HFF-Myc (cell line): ENCODE data around the gene CENPP.
A peak's percentile ranks its signal among the peaks of the same experiment; 100 is the strongest.

Experiments used
- DNase-seq: peaks from one replicate; pipeline ENCODE4 v3.0.0-alpha.2; 2011; ENCODE audit warnings: low read depth; ENCODE audit errors: extremely low read depth
- H3K4me3 ChIP-seq: replicated peaks from 2 replicates; pipeline ENCODE4 v1.5.1; 2011; ENCODE audit warnings: low read depth, mild to moderate bottlenecking, control low read depth, low read length
- TF ChIP-seq, protein P1 (sequence below): IDR thresholded peaks from 2 replicates; pipeline ENCODE4 v1.5.1; 2012; ENCODE audit warnings: mild to moderate bottlenecking, low read depth, low read length, control low read depth; ENCODE audit errors: missing control alignments

The CENPP gene

DNA sequence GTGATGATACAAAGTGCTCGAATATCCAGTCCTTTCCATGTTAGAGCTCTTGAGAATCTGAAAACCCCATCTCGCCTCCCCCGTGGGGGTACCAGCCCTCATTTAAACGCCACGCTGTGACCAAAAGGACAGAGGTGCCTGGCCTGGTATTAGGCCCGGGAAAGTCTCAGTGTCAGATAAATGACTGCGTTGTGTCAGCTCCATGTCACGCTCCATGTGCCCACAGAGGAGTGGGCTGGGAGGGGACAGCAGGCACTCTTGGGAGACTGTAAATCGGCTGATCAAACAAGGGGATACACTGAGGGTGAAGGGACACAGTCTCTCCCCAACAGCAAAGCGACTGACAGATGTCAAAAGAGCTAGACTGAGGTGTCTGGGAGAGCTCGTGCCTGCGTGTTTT lies 275.7 kb downstream of the CENPP start:
- DNase-seq, result no peak
- TF ChIP-seq, protein P1, sequence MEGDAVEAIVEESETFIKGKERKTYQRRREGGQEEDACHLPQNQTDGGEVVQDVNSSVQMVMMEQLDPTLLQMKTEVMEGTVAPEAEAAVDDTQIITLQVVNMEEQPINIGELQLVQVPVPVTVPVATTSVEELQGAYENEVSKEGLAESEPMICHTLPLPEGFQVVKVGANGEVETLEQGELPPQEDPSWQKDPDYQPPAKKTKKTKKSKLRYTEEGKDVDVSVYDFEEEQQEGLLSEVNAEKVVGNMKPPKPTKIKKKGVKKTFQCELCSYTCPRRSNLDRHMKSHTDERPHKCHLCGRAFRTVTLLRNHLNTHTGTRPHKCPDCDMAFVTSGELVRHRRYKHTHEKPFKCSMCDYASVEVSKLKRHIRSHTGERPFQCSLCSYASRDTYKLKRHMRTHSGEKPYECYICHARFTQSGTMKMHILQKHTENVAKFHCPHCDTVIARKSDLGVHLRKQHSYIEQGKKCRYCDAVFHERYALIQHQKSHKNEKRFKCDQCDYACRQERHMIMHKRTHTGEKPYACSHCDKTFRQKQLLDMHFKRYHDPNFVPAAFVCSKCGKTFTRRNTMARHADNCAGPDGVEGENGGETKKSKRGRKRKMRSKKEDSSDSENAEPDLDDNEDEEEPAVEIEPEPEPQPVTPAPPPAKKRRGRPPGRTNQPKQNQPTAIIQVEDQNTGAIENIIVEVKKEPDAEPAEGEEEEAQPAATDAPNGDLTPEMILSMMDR, result no peak
- H3K4me3 ChIP-seq, result no peak overlapping the region

DNA sequence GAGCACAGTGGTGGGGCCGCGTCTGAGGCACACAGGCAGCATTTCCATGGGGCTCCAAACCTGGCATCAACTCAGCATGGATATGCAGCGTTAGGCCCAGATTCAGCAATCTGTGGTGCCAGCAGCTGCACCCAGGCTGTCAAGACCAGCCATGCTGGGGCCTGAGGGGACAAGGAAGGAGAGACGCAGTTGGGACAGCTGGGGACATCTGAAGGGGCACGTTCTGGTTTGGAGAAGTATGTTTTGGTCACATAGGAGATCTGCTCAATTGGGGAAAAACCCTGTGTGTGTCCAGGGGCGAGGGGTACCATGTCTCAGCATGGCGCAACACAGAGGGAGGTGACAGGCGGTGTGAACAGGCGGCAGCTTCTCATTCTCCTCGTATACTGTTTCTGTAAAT lies 276.7 kb downstream of the CENPP start:
- TF ChIP-seq, protein P1, result no peak
- DNase-seq, result no peak
- H3K4me3 ChIP-seq, result no peak overlapping the region

DNA sequence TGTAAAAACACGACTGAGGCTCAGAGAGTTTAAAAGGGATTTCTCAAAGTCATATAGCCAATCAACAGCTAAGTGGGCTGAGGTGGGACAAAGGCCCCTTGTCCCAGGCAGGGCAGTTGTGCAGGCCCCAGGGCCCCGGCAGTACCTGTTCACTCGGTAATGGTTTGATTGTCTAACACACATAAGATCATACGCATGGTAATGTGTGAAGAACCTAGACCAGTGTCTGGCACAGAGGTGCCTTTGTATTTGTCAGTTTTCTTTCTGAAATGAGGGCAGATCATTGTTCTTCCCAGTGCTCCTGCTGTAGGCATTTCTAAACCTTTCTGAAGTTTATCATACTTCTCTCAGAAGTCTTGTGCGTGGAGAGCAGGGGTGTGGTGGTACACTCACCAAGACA lies 277.3 kb downstream of the CENPP start:
- DNase-seq, result no peak
- no peak overlapping the region for H3K4me3 ChIP-seq
- TF ChIP-seq, protein P1, result no peak

DNA sequence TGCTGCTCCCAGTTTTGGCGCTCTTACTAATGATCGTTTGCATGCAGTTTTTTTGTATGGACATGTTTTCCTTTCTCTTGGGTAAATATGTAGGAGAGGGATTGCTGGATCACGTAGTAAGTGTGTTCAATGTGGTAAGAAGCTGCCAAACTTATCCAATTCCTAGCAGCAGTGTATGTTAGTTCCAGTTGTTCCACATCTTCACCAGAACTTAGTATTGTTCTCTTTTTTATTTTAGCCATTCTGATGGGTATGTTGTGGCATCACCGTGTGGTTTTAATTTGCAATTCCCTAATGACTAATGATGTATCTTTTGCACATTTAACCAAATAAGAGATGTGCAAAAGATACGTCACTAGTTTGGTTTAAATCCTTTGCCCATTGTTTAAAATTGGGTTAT lies 278.2 kb downstream of the CENPP start:
- TF ChIP-seq, protein P1, result no peak
- no peak for DNase-seq
- no peak overlapping the region for H3K4me3 ChIP-seq

DNA sequence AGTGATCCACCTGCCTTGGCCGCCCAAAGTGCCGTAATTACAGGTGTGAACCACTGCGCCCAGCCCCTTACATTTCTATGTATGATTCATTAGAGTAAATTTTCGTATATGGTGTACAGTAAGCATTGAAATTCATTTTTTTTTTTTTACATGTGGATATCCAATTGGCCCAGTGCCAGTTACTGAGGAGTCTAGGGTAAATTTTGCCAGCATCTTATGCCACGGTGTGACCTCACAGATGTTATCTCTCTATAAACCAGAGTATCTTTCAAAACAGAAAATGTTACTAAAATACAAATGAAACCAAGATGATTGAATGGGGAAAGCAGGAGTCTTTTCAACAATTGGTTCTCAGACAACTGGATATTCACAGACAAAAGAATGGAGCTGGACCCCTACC lies 279.5 kb downstream of the CENPP start:
- H3K4me3 ChIP-seq, result no peak overlapping the region
- DNase-seq, result no peak
- TF ChIP-seq, protein P1, result no peak

DNA sequence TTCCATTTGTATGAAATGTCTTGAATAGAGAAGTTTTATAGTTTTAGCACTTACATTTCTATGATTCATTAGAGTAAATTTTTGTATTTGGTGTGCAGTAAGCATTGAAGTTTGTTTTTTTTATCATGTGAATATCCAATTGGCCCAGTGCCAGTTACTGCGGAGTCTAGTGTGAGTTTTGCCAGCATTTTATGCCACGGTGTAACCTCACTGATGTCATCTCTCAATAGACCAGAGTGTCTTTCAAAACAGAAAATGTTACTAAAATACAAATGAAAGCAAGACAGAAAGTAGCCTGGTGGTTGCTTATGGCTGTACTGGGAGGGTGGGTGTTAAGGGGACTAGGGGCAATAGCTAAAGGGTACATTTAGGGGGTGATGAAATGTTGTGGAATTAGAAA lies 281.3 kb downstream of the CENPP start:
- H3K4me3 ChIP-seq, result no peak overlapping the region
- TF ChIP-seq, protein P1, result no peak

DNA sequence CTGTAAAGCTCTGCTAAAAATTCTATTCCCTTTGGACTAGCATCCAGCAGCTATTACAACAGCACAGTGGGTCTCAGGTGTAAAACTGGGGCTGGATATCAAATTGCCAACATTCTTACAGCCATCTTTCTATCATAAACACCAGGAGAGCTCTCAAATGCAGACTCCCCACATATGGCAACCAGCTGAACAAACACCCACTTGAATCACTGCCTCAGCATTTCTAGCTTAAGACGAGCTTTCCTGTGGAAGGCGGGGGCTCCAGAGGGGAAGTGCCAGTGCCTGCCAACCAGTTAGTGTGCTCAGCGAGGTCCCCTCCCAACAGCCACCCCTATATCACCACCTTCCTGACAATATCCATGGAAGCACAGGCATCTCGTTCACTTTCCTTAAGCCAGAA lies 282.0 kb downstream of the CENPP start:
- DNase-seq, result peak; percentile 92
- H3K4me3 ChIP-seq, result no peak overlapping the region
- TF ChIP-seq, protein P1, result no peak

More for the DNA sequence above, 281.3 kb downstream of the CENPP start:
- peak; percentile 30 for DNase-seq
